ENCODE measurements around the gene VSIG2.

DNA sequence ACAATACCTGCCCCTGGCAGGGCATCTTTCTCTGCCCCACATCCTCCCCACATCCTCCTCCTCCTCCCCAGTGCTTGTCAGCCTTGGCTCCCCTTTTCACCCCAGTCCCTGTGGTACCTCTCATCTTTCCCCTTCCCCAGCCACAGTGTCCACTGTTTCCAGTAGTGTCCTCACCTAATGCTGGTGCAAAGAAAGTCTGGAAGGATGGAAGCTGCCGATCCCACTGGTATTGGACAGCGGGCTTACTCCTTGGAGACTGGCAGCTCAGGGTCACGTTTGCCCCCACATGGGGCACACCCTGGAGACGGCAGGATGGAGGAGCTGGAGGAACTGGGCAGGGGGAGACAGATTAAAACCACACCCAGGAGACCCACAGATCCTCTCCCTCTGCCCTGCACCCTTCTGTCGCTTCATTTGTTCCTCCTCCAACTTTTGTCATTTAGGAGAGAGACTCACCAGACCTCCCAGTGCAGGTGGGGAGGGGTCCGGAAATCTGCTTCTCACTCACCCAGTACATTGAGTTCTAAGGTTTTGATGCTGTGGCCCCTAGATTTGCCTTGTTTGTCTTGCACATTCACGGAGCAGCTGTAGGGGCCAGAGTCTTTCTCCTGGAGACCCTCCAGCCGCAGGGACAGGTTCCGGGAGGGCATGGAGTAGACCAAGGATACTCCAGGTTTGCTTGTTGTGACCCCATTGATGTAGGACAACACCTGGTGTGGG, 4.1 kb upstream of the VSIG2 start:
- TF ChIP-seq, protein P1, sequence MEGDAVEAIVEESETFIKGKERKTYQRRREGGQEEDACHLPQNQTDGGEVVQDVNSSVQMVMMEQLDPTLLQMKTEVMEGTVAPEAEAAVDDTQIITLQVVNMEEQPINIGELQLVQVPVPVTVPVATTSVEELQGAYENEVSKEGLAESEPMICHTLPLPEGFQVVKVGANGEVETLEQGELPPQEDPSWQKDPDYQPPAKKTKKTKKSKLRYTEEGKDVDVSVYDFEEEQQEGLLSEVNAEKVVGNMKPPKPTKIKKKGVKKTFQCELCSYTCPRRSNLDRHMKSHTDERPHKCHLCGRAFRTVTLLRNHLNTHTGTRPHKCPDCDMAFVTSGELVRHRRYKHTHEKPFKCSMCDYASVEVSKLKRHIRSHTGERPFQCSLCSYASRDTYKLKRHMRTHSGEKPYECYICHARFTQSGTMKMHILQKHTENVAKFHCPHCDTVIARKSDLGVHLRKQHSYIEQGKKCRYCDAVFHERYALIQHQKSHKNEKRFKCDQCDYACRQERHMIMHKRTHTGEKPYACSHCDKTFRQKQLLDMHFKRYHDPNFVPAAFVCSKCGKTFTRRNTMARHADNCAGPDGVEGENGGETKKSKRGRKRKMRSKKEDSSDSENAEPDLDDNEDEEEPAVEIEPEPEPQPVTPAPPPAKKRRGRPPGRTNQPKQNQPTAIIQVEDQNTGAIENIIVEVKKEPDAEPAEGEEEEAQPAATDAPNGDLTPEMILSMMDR (IDR thresholded peaks at IDR 0.05), result no peak
- TF ChIP-seq POLR2A (IDR thresholded peaks at IDR 0.05), result no peak
